Endothelial cell of umbilical vein (primary cell): ENCODE measurements around the gene LMAN2. TPM values are rescaled to one million over a fixed set of nuclear protein-coding genes. Genes with fewer than 3 reads are reported as not detected.

Source experiments
- BruUV-seq: library from RNA; stranded (reverse); fragments of 400-500 nt; replicated peaks from 2 replicates; lab custom pipeline; 2021; lab: Mats Ljungman, UMichigan
- CTCF ChIA-PET: fragments of 300-600, 350-600 bp; sonication (Branson Sonifier 250); formaldehyde crosslinking; loops from one replicate; lab custom pipeline; 2021; ENCODE audit warnings: antibody characterized with exemption, inconsistent platforms; lab: Charles Lee
- POLR2A ChIA-PET: fragments of 300-600, 350-600 bp; sonication (Branson Sonifier 250); formaldehyde crosslinking; loops from one replicate; lab custom pipeline; 2021; ENCODE audit warnings: antibody characterized with exemption, inconsistent platforms; lab: Charles Lee
- DNase-seq: peaks from one replicate; pipeline ENCODE4 v3.0.0-alpha.2; 2011; ENCODE audit warnings: low read depth, low spot score
- FAIRE-seq: peaks from 2 replicates; lab custom pipeline; 2011; peaks lifted over from hg19 to GRCh38; lab: Jason Lieb, UNC
- H2AFZ ChIP-seq: 2 replicates; pipeline ENCODE4 v1.6.0; 2012; ENCODE audit warnings: low read depth, low read length, control low read depth, inconsistent platforms
- H3K27ac ChIP-seq: 2 replicates; pipeline ENCODE4 v1.5.1; 2011; ENCODE audit warnings: low read depth, mild to moderate bottlenecking, control low read depth, low read length, moderate library complexity; ENCODE audit not compliant: insufficient read depth
- H3K27me3 ChIP-seq, 2 experiments: 2 replicates each; pipeline versions ENCODE4 v1.6.0 to v1.6.1; 2011; ENCODE audit warnings: low read length in 2 of 2, mixed read lengths in 1 of 2; ENCODE audit not compliant: control insufficient read depth in 2 of 2, insufficient read depth in 2 of 2
- H3K36me3 ChIP-seq, 2 experiments: 2 replicates in 1 of 2; 3 replicates in 1 of 2; pipeline ENCODE4 v1.5.1; 2011; ENCODE audit warnings: low read length in 2 of 2, mild to moderate bottlenecking in 1 of 2, moderate library complexity in 1 of 2; ENCODE audit not compliant: control insufficient read depth in 2 of 2, insufficient read depth in 2 of 2; ENCODE audit errors: extremely low read depth in 1 of 2
- H3K4me1 ChIP-seq: 3 replicates; pipeline ENCODE4 v1.5.1; 2011; ENCODE audit warnings: mild to moderate bottlenecking, low read length; ENCODE audit not compliant: control insufficient read depth, insufficient read depth; ENCODE audit errors: extremely low read depth
- H3K4me2 ChIP-seq: 2 replicates; pipeline ENCODE4 v1.6.1; 2011; ENCODE audit warnings: low read length, control low read depth, mixed read lengths; ENCODE audit not compliant: insufficient read depth
- H3K4me3 ChIP-seq, 3 experiments: fragments of 200-600 bp in 1 of 3; sonication (generic), shearing (Covaris generic) in 1 of 3; replicated peaks in 1 of 3; 2 replicates each; pipeline ENCODE4 v1.5.1; 2011 to 2016; ENCODE audit warnings: control low read depth in 3 of 3, low read length in 3 of 3, mild to moderate bottlenecking in 2 of 3, inconsistent platforms in 1 of 3, low read depth in 1 of 3, moderate library complexity in 1 of 3; ENCODE audit not compliant: insufficient read depth in 1 of 3
- H3K79me2 ChIP-seq: 2 replicates; pipeline ENCODE4 v1.6.0; 2012; ENCODE audit warnings: low read length, inconsistent platforms; ENCODE audit not compliant: control insufficient read depth, insufficient read depth
- H3K9ac ChIP-seq: replicated peaks from 2 replicates; pipeline ENCODE3; 2011; ENCODE audit warnings: low read length, control low read depth; ENCODE audit not compliant: insufficient read depth; ENCODE audit errors: extremely low read depth
- H3K9me1 ChIP-seq: replicated peaks from 3 replicates; pipeline ENCODE4 v1.6.0; 2011; ENCODE audit warnings: mild to moderate bottlenecking, low read length; ENCODE audit not compliant: control insufficient read depth, insufficient read depth; ENCODE audit errors: extremely low read depth
- H3K9me3 ChIP-seq: replicated peaks from 2 replicates; pipeline ENCODE4 v1.5.1; 2012; ENCODE audit warnings: low read length, inconsistent platforms; ENCODE audit not compliant: control insufficient read depth, insufficient read depth
- H4K20me1 ChIP-seq: replicated peaks from 2 replicates; pipeline ENCODE3; 2011; ENCODE audit warnings: mild to moderate bottlenecking, low read length; ENCODE audit not compliant: control insufficient read depth, insufficient read depth; ENCODE audit errors: extremely low read depth
- EZH2 ChIP-seq: IDR thresholded peaks from 2 replicates; pipeline ENCODE4 v1.6.1; 2012; ENCODE audit warnings: borderline replicate concordance, low read depth, mild to moderate bottlenecking, moderate library complexity, low read length, inconsistent platforms; ENCODE audit not compliant: severe bottlenecking
- GATA2 ChIP-seq: IDR thresholded peaks from 2 replicates; pipeline ENCODE4 v1.7.0; 2011; ENCODE audit warnings: low read depth, mild to moderate bottlenecking, moderate library complexity, mixed read lengths, low read length; ENCODE audit not compliant: insufficient read length, insufficient read depth
- JUN ChIP-seq: IDR thresholded peaks from 2 replicates; pipeline ENCODE4 v1.6.1; 2011; ENCODE audit warnings: borderline replicate concordance, low read depth; ENCODE audit not compliant: insufficient read length, insufficient read depth
- MAX ChIP-seq: IDR thresholded peaks from 2 replicates; pipeline ENCODE4 v1.6.1; 2011; ENCODE audit not compliant: insufficient read depth, insufficient read length
- MYC ChIP-seq: IDR thresholded peaks from one replicate; pipeline ENCODE4 v1.6.1; 2011; ENCODE audit warnings: mild to moderate bottlenecking, low read depth, low read length
- POLR2A ChIP-seq: IDR thresholded peaks from 2 replicates; pipeline ENCODE4 v1.6.1; 2012; ENCODE audit warnings: low read depth, mild to moderate bottlenecking, control low read depth, low read length
- POLR2AphosphoS5 ChIP-seq: IDR thresholded peaks from 2 replicates; pipeline ENCODE4 v1.6.1; 2012; ENCODE audit warnings: low read depth, mild to moderate bottlenecking, control low read depth, low read length, moderate library complexity; ENCODE audit not compliant: insufficient read depth
- dilution Hi-C: fragments of 300-500 bp; cut with MboI; formaldehyde crosslinking; loops from one replicate; pipeline ENCODE4 v1.15.0; 2019; ENCODE audit warnings: low sequenced_read_pairs; ENCODE audit not compliant: extremely low pct_ligation_motif_present
- intact Hi-C: fragments of 100-400 bp; cut with micrococcal nuclease; formaldehyde crosslinking; loops from one replicate; pipeline ENCODE4 v1.10.0; 2022
- polyA plus RNA-seq, 4 experiments: library from polyadenylated mRNA; depleted of rRNA in 3 of 4; stranded (reverse) in 3 of 4; unstranded in 1 of 4; fragments of >200 nt; gene quantifications; 2 replicates each; pipeline versions ENCODE4 v1.2.1 to v1.2.3, GENCODE V29; 2011 to 2012; ENCODE audit warnings: missing spikeins in 1 of 4
- total RNA-seq: library from RNA; stranded (reverse); gene quantifications from 2 replicates; pipeline ENCODE4 v1.2.3, GENCODE V29; 2021

The LMAN2 gene
- total and polyA plus RNA-seq, 2 donors (not counting 3 experiments of a cell fraction or from before 2014, with no cell fraction given): 151 to 370 TPM

- Histone ChIP-seq H3K4me3 (no peak within 1 kb of the TSS), H3K9me1 (no peaks in the 10 kb centered on the region), H2AFZ (peak within 1 kb of the TSS; percentile 68), H3K79me2 (no peaks in the 10 kb centered on the region), H3K27me3 (peaks cover 33 to 39% of the 10 kb centered on the region in 2 experiments), H3K4me1 (peaks cover 23% of the 10 kb centered on the region), H3K9me3 (no peaks in the 10 kb centered on the region), H3K4me2 (no peak within 1 kb of the TSS), H4K20me1 (no peaks in the 10 kb centered on the region), H3K27ac (no peak within 1 kb of the TSS), H3K36me3 (no peaks in the 10 kb centered on the region), H3K9ac (no peak within 1 kb of the TSS)
- POLR2A ChIA-PET: no interaction called here
- BruUV-seq: no TSS peak
- CTCF ChIA-PET: interaction anchor here (2.0 to 7.1 kb wide), 3 partner anchors 11 to 329 kb away, joined by 4 to 288 read pairs (median 138); partner anchors contain the start of gene PRR7
- intact Hi-C loops: no loop called here
- no peak for TF ChIP-seq JUN
- TF ChIP-seq POLR2A: no peak
- TF ChIP-seq EZH2: peak; percentile 76
- peak; percentile 58 for TF ChIP-seq MAX
- TF ChIP-seq POLR2AphosphoS5: no peak
- TF ChIP-seq GATA2: no peak
- TF ChIP-seq MYC: no peak
- dilution Hi-C loops: no loop called here
- no peak for DNase-seq
- FAIRE-seq: no peak
Measured at GRCh38 chr5:177399997-177400868, 48.8 kb upstream of the LMAN2 start, which contains the start of gene PFN3. Gene PFN3 (minus strand): TSS chr5:177400661. CDS start chr5:177400576, 85 bp downstream.
